ENCODE results near the gene KCNMA1. TPM values are rescaled to one million over a fixed set of nuclear protein-coding genes. Genes with fewer than 3 reads are reported as not detected.
"Not testable (repeated sequence)": the region's sequence is repeated elsewhere in the genome, so short reads cannot be mapped to it uniquely, and the experiment has no call there.

KCNMA1 gene
- polyA plus RNA-seq, 1 donor: 15.2 TPM

DNA sequence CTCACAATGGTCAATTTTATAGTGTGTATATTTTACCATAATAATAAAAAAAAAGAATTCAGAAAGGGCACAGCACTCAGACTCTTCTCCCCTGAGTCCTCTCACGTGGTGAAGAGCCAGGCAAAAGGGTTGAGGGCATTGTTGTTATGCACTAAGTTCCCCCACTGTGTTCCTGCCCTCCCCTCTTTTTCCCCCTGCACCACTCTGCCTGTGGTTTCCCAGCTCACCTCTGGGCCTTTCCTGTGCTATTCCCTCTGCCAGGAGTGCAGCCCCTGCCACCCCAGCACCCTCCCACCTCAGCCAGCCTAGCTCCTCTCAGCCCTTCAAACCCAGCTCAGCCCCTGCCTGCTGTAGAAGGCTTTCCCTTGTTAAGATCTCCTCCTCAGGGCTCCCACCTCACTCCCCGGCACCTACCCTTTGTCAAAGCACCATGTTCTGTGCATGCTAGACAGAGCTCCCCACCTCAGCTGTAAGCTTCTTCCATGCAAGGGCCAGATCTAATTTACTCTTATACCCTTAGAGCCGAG is 108.5 kb downstream of the KCNMA1 start:
- no peak for DNase-seq

DNA sequence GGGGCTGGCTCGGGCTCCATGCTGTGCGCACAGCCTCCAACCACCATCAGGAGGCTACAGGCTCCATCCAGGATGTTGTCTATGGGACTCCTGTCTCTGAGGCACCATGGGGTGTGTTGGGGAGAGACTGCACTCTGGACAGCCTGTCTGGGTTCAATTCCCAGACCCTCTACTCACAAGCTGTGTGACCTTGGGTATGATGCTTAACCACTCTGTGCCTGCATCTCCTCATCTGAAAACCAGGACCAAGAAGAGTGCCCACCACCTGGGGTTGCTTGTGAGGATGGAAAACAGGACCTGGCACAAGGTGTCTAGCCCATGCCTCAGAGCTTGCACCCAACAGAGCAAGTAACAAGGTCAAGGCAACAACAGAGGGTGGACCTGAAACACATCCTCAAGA is 109.8 kb downstream of the KCNMA1 start:
- no peak for DNase-seq

DNA sequence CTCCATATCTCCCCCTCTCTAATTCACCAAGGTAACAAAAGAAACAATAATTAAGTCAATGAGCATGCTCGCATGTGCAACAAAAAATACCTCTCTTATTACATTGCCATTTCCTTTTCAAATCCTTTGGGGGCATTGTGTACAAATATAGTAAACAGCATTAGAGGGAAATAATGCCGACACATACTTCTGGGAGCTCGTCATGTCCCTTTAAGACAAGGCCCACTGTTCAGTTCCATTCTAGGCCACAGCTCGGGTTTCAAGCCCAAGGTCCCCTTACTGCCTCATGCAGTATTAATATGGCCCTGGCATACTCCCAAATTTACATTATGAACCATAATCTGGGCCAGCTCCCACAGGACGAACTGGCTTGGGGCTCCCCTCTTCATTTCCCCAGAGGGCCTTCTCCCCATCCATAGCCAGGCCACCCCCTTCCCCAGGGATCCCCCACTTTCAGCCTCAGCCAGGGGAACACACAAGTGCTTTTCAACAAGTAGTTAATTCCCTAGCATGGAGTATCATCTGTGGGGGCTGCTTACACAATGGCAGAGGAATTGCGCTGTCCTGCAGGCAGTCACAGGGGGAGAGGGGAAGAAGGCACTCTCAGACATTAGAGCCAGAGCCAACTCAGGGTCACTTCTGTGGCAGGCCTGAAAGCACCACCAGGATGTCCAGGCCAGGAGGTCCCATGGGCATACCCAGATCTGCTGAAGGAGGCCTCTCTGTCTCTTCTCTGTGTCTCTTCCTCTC is 110.6 kb downstream of the KCNMA1 start:
- no peak for DNase-seq

DNA sequence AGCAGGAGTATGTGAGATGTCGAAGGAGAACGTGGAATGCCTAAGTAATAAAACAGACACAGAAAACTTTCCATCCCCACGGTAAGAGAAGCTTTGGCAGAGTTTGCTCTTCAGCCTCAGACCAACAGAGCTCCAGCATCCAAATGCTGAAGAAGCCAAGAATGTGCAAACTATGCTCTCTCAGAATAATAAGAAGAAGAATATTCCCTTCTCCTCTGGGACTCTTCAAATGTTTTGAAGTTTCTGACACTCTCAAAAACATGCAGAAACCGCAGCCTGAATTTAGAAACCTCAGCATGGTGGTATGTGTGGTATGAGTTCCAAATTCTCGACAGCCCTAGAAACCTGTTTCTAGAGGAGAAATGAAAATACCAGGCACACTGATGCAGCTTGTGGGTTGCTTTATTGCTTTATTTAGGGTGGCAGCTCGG is 113.3 kb downstream of the KCNMA1 start:
- DNase-seq: peak; percentile 77

DNA sequence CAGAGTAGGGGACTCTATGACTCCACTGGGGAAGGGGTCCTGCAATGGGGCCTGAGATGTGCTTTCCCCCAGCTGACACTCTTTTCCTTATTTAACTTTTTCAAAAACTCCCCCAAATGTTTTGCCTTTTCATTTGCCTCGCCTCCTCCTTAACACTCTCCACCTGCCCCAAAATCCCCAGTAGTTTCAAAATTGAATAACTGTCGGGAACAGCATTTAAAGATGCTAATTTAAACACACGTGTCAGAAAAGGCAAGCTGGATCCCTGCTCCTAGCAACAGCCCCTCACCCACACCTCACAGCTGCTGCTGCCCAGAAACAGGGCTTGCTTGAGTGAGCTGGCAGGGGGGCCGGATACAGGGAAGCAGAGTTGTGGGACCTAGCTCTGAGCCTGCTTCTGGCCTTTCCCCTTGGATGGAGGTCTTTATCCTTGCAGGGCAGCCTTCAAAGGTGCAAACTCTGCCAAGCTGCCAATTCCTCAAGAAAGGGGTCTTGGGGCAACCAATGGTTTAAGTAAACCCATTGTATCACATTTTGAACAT is 115.3 kb downstream of the KCNMA1 start:
- DNase-seq: no peak

DNA sequence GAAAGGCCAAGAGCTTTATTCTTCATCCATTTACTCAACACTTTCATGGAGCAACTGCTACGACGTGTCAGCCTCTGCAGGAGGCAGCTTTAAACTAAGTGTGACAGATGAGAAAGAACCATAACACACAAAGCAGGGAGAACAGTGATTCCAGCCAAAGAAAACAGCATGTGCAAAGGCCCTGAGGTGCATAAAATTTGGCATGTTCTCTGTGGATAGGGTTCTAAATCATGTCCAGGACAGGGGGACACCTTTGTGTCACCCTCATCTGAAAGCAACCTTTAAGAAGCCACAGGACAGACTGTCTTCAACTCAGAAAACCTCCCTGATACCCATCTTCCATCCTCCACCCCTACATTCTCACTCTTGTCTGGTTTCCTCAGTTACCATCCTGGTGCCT is 116.6 kb downstream of the KCNMA1 start:
- DNase-seq: no peak

DNA sequence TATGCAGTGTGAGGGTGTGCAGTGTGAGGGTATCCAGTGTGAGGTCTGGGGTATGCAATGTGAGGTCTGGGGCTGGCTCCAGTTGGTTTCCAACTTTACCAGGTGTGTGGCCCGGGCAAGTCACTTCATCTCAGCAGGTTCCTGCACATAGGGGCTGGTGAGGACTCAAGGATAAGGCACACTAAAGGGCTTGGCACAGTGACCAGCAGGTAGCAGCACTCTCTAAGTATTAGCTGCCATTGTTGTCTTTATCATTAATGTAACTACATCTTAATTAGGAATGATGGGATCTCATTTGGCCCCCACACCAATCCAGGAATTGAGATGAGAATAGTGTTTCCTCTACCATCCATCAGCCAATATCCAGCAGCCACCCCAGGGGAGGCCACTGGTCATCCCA is 117.3 kb downstream of the KCNMA1 start:
- no peak for DNase-seq

DNA sequence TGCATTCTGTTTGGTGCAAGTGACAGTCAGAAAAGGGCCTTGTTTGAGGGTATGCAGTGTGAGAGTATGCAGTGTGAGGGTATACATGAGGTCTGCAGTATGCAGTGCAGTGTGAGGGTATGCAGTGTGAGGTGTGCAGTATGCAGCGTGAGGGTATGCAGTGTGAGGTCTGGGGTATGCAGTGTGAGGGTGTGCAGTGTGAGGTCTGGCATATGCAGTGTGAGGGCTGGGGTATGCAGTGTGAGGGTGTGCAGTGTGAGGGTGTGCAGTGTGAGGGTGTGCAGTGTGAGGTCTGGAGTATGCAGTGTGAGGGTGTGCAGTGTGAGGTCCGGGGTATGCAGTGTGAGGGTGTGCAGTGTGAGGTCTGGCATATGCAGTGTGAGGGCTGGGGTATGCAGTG is 117.8 kb downstream of the KCNMA1 start:
- DNase-seq: not testable (repeated sequence)

DNA sequence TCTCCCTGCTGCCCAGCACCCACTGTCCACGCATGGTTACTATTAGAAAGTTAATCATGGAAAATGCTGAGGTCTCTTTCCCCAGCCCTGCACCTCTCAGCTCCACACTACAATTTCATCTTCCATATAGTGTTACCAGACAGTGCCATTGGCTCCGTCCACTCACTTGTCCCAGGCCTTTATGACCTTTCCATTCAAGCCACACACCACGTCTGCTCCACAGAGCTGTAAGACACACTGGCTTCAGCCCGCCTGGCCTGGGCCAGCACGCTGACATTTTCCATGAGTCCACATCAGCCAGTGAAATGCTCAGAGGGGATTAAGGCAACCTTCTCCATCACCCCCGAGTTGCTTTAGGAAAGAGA is 118.7 kb downstream of the KCNMA1 start:
- no peak for DNase-seq

DNA sequence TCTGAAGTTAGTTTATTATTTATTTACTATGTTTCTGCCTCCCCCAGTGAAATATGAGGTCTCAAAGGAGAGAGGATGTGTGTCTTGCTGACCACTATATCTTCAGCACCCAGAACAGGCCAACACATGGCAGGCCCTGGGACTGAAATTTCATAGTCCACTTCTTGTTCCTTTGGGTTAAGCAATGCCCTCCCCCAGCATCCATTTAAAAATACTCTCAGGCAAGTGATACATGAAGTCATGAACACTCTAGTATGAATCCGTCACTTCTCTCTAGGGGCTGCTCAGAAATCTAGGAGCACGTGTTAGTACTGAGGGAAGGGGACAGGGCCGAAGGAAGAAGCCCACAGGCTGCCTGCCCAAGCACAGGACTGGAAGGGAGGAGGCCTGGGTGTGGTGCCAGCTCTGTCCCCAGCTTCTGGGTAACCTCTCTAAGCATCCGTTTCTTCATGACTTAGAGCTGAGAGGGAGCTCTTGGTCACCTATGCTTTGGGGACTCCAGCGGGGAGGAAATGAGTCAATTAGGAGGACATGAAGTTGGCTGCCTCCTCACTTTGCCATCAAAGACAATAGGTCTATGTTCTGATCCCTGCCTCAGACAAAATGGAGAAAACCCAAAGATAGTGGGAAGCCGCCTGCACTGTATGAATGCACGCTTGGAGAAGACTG is 119.2 kb downstream of the KCNMA1 start:
- no peak for DNase-seq

DNA sequence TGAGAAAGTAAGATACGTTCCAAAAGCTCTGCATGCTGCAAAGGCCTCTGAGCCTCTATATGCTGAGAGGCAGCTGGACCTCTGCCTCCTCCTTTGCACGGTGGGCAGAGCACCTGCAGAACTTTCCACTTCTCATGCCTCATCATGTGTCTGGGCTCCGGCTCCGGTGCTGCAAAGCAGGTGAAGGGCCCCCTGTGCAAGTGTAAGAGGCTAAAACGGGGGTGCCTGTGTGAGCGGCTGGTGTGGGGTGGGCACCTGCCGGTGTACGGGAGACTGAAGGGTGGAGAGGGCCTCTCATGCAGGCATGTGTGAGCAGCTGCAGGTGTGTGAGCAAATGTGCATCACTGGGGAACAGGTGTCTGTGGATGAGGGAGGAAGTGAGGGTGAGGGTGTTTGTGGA is 121.0 kb downstream of the KCNMA1 start:
- DNase-seq: no peak

DNA sequence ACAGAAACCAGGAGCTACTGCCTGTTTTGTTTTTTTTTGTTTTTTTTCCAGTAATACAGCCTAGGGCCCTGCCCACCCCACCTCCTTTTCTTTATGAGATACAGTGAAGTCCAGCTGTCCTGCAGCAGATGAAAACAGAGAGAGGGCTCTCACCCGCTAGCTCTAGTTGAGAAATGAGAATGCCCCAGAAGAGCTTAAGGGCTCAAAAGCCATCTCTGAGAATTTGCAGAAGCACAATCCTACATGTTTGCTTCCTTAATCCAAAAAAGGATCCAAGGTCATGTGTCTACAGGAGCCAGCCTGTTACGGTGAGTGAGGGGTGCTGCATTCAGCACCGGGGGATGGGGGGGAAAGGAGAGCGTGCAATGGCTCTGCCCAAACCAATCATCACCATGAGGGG is 122.7 kb downstream of the KCNMA1 start:
- no peak for DNase-seq

DNA sequence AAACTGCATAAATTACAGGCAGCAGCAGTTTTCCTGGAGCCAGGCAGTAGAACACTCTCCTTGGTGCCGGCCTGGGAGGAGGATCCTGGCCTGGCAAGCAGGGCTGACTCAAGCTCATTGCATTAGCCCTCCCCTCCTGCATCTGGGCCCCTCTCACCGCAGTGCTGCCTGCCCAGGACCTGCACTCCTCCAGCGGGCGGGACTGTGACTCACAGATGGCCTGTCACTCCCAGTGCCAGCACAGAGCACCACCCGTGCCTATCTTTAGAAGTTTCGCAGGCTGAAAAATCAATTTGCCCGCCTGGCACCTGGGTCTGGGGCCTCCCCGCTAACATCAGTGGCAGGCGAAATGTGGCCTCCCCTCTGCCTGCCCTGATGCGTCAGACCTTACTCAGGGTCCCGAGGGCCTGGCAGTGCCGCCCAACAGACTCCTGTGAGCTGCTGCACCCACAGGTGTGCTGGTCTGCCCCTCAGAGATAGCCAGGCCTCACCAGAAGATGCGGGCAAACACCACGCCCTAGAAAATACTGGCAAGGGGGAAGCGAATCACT is 123.8 kb downstream of the KCNMA1 start:
- DNase-seq: peak; percentile 68

DNA sequence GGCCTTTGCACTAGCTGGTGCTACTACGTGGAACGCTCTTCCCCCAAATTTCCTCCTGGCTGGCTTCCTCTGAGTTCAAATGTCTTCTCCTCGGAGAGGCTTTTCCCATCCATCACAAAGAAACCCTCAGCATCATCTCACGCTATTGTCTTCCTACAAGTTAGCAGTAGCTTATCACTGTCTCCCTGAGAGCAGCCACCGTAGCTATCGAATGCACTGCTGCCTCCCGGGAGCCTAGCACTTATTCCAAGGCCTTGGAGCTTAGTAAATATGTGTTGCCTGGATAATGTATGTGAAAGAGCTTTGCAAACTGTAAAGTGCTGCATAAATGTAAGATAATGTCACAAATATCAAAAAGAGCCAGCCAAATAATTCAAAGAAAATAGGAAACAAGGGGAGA is 124.4 kb downstream of the KCNMA1 start:
- DNase-seq: no peak

DNA sequence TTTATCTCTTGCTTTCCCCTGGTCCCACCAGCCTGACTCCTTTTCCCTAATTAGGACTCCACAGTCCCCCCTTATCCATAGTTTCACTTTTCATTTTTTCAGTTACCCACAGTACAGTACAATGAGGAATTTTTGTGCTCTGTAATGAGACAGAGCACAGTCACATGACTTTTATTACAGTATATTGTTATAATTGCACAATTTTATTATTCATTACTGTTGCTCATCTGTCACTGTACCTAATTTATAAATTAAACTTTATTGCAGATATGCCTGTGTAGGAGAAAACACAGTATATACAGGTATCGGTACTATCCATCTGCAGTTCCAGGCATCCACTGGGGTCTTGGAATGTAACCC is 125.4 kb downstream of the KCNMA1 start:
- no peak for DNase-seq

DNA sequence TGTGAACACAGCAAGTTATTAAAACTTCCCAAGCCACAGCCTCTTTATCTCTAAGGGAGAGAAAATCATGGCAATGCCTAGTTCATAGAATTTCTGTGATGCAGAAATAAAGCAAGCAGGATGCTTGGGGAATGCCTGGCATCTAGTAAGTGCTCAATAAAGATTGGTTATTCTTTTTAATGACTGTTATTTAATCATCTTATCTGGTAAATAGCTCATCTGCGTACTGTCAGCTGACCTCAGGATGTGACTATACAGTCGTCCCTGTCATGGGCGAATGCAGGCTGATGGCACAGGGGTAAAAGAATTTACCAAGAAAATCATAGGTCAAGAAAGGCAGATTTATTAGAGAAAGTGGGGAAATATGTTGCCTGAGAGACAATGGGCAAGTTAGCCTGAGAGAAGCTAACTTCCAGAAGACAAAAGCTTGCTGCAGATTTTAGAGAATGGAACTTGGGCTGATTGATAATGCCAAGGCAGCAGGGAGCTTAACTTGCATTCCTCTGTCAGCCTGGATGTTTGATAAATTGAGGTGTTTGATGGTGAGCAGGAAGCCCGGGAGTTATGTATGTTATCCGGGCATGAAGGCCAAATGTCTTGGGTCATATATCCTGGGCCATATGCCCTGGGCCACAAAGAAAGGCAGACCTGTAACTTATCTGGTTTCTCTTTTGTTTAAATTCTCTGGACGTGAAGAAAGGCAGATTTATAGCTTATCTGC is 126.0 kb downstream of the KCNMA1 start:
- no peak for DNase-seq

DNA sequence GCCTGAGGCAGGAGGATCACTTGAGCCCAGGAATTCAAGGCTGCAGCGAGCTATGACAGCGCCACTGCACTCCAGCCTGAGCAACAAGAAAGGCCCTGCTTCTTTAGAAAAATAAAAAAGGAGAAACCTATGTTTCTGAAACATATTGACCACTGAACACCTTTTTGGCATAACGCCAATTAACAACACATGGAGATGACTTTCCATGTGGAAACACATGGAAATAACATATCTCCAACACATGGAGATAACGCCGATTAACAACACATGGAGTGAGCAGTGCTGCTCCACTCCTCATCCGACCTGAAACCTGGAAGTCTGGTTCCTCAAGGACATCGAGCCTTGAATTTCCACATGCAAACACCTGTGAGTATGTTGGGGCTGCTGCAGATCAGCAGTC is 126.9 kb downstream of the KCNMA1 start:
- no peak for DNase-seq

DNA sequence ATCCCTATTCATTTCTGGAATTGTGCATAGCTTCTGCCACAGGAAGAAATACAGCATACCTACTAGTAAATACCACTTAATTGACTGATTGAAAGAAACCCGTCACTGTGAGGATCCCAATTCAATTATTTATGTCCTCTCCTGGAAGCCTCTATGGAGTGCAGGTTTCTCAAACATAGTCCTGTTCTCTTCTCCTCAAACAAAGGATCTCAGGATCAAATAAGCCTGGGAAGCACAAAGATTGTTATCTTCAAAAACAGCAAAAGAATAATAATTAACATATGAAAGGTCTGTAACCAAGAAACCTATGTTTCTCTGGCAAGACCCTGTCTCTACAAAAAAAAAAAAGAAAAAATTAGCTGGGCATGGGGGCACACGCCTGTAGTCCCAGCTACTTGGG is 127.3 kb downstream of the KCNMA1 start:
- DNase-seq: no peak

DNA sequence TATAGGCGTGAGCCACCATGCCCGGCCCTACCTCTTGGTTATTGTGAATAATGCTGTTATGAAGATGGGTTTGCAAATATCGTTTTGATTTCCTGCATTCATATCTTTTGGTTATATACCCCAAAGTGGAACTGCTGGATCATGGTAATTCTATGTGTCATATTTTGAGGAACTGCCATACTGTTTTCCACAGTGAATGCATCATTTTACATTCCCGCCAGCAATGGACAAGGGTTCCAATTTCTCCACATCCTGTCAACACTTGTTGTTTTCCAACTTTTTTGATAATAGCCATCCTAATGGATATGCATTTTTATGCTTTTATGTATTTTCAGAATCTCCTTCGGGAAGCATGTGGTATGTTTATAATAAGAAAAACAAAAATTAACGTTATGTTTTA is 128.2 kb downstream of the KCNMA1 start:
- DNase-seq: no peak

DNA sequence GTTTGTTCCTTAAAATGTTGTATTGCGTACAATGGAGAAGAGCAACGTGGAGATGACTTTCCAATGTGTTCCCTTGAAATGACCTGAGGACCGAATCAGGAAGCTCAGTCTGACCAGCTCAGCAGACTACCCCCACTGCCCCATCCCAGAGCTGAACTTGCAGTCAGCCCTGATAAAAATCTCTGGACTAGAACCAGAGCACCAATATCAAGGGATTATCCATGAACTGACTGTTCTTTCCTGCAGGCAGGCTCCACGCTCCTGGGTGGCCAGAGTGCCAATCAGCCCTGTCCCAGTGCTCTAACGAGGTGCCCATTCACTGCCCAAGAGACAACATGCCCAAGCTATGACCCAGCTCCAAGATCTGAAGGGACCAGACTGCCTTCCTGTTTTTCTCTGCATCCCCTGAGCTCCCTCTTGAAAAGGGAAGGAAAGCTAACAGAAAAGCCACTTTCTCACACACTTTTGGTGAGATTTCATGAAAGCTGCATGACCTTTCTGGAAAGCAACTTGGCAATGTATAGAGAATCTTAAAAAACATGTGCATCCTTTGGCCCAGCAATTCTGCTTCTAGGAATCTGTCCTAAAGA is 130.2 kb downstream of the KCNMA1 start:
- DNase-seq: no peak

DNA sequence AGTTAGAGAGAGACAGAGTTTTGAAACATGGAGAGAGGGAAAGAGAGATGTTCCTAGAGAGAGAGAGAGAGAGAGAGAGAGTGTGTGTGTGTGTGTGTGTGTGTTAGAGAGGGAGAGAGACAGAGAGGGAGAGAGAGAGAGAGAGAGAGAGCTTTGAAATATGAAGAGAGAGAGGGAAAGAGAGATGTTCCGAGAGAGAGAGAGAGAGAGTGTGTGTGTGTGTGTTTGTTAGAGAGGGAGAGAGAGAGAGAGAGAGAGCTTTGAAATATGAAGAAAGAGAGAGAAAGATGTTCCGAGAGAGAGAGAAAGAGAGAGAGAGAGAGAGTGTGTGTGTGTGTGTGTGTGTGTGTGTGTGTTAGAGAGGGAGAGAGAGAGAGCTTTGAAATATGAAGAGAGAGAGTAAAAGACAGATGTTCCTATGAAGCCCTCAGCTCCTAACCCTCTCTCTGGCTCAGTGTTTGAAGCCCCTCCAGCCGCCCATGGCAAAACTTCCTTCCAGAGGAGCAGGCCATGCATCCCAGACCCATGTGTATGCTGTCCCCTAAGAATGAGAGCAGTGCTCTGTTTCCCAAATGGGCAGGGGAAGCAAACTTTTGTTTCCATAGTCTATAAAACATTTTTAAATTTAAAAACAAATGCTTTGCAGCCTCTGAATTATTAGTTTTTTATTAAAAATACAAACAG is 130.9 kb downstream of the KCNMA1 start:
- no peak for DNase-seq

Measured in hindlimb muscle (tissue), 1 donor.